GM12878 (cell line): ENCODE measurements around the gene OR2AG1. TPM values are rescaled to one million over a fixed set of nuclear protein-coding genes. Genes with fewer than 3 reads are reported as not detected.
A peak's percentile ranks its signal among the peaks of the same experiment; 100 is the strongest.

Experiments used
- ASH2L ChIP-seq: fragments of 300-600, 200-600 bp; sonication (generic); IDR thresholded peaks from 2 replicates; pipeline ENCODE4 v1.6.1; 2017; ENCODE audit warnings: low read depth, mild to moderate bottlenecking, borderline replicate concordance
- ATF7 ChIP-seq: fragments of 450-650 bp; IDR thresholded peaks from 2 replicates; pipeline ENCODE4 v1.6.1; 2016; ENCODE audit warnings: low read depth, mild to moderate bottlenecking
- CBX3 ChIP-seq: fragments of 200-600 bp; sonication (generic); IDR thresholded peaks from 2 replicates; pipeline ENCODE4 v1.6.1; 2016; ENCODE audit warnings: low read depth, borderline replicate concordance
- CEBPB ChIP-seq, 2 experiments: fragments of 150-350 bp in 1 of 2; IDR thresholded peaks; 2 replicates each; pipeline ENCODE4 v1.6.1; 2012 to 2014; ENCODE audit warnings: low read depth in 2 of 2, low read length in 2 of 2, borderline replicate concordance in 1 of 2, inconsistent platforms in 1 of 2
- CHD2 ChIP-seq: IDR thresholded peaks from 2 replicates; pipeline ENCODE4 v1.6.1; 2011; ENCODE audit warnings: low read depth, low read length, improper control_type of control experiment, borderline replicate concordance
- CREM ChIP-seq: IDR thresholded peaks from 2 replicates; pipeline ENCODE4 v1.6.1; 2014; ENCODE audit warnings: antibody characterized with exemption, low read depth
- ESRRA ChIP-seq: IDR thresholded peaks from 2 replicates; pipeline ENCODE4 v1.6.1; 2012; ENCODE audit warnings: mild to moderate bottlenecking, low read length, improper control_type of control experiment
- ETV6 ChIP-seq, 2 experiments: fragments of 450-650 bp in 1 of 2; IDR thresholded peaks in 1 of 2; conservative IDR thresholded peaks in 1 of 2; 2 replicates each; pipeline ENCODE4 v1.6.1; 2014; ENCODE audit warnings: antibody characterized with exemption in 1 of 2, borderline replicate concordance in 1 of 2, low read depth in 1 of 2, mild to moderate bottlenecking in 1 of 2, moderate library complexity in 1 of 2
- HDAC2 ChIP-seq: fragments of 200-600 bp; sonication (generic); IDR thresholded peaks from 2 replicates; pipeline ENCODE4 v1.6.1; 2017
- IKZF2 ChIP-seq, 2 experiments: fragments of 450-650 bp; IDR thresholded peaks; 2 replicates each; pipeline ENCODE4 v1.6.1; 2017; ENCODE audit warnings: mild to moderate bottlenecking in 2 of 2, moderate library complexity in 2 of 2
- JUND ChIP-seq: IDR thresholded peaks from 2 replicates; pipeline ENCODE4 v1.6.1; 2012; ENCODE audit warnings: low read depth, mild to moderate bottlenecking, low read length, improper control_type of control experiment, moderate library complexity
- MXI1 ChIP-seq: fragments of 150-350 bp; IDR thresholded peaks from 2 replicates; pipeline ENCODE4 v1.6.1; 2011; ENCODE audit warnings: low read depth, mild to moderate bottlenecking, inconsistent platforms, low read length, improper control_type of control experiment
- MYC ChIP-seq: IDR thresholded peaks from 2 replicates; pipeline ENCODE4 v1.6.1; 2011; ENCODE audit warnings: mild to moderate bottlenecking, low read length, moderate library complexity, inconsistent platforms; ENCODE audit not compliant: insufficient read depth, insufficient replicate concordance, insufficient read length, severe bottlenecking
- NR2F1 ChIP-seq: fragments of 450-650 bp; conservative IDR thresholded peaks from 2 replicates; pipeline ENCODE4 v1.6.1; 2017; ENCODE audit warnings: mild to moderate bottlenecking
- PAX8 ChIP-seq: fragments of 450-650 bp; IDR thresholded peaks from 2 replicates; pipeline ENCODE4 v1.6.1; 2017; ENCODE audit warnings: mild to moderate bottlenecking, moderate library complexity
- RAD21 ChIP-seq: IDR thresholded peaks from 2 replicates; pipeline ENCODE4 v1.6.1; 2011; ENCODE audit warnings: mild to moderate bottlenecking, low read depth, low read length, moderate library complexity; ENCODE audit not compliant: insufficient read depth
- RUNX3 ChIP-seq: IDR thresholded peaks from 2 replicates; pipeline ENCODE4 v1.6.1; 2012; ENCODE audit warnings: low read length, inconsistent platforms
- SMC3 ChIP-seq: IDR thresholded peaks from 2 replicates; pipeline ENCODE4 v1.6.1; 2011; ENCODE audit warnings: low read length, improper control_type of control experiment, borderline replicate concordance
- SUZ12 ChIP-seq: fragments of 200-600 bp; sonication (generic); IDR thresholded peaks from one replicate; pipeline ENCODE4 v1.6.1; 2018; ENCODE audit warnings: antibody characterized with exemption, mild to moderate bottlenecking; ENCODE audit not compliant: unreplicated experiment
- TBL1XR1 ChIP-seq: IDR thresholded peaks from 2 replicates; pipeline ENCODE4 v1.6.1; 2012; ENCODE audit warnings: low read depth, low read length, improper control_type of control experiment
- TCF7 ChIP-seq: IDR thresholded peaks from 2 replicates; pipeline ENCODE4 v1.6.1; 2014; ENCODE audit warnings: antibody characterized with exemption, borderline replicate concordance
- ZNF207 ChIP-seq: fragments of 450-650 bp; IDR thresholded peaks from 2 replicates; pipeline ENCODE4 v1.6.1; 2014; ENCODE audit warnings: antibody characterized with exemption, mild to moderate bottlenecking, borderline replicate concordance
- ZNF384 ChIP-seq: IDR thresholded peaks from 2 replicates; pipeline ENCODE4 v1.6.1; 2012; ENCODE audit warnings: low read depth, mild to moderate bottlenecking, low read length, improper control_type of control experiment, borderline replicate concordance
- polyA plus RNA-seq, 11 experiments: library from polyadenylated mRNA; depleted of rRNA in 4 of 11; unstranded in 6 of 11; stranded (reverse) in 5 of 11; fragments of >200 nt; fragmentation: Nextera tagmentation in 4 of 11; fragmentation: Illumina TruSeq in 1 of 11; extraction: Ambion mirVana in 4 of 11; extraction: Trizol in 1 of 11; gene quantifications; 1 replicate in 1 of 11; 2 replicates in 10 of 11; pipeline versions ENCODE4 v1.2.1 to v1.2.3, GENCODE V29; 2011 to 2016; ENCODE audit warnings: inconsistent platforms in 2 of 11, missing spikeins in 2 of 11, low read depth in 1 of 11
- total RNA-seq, 4 experiments: library from RNA; depleted of rRNA in 3 of 4; stranded (reverse); fragments of >200 nt in 3 of 4; fragmentation: Illumina TruSeq in 1 of 4; extraction: Trizol in 1 of 4; gene quantifications; 2 replicates each; pipeline versions ENCODE4 v1.2.1 to v1.2.3, GENCODE V29; 2013 to 2021
- TF ChIP-seq, protein P1 (sequence below), 3 experiments: IDR thresholded peaks in 2 of 3; conservative IDR thresholded peaks in 1 of 3; 2 replicates each; pipeline ENCODE4 v1.5.1; 2011; ENCODE audit warnings: low read depth in 3 of 3, low read length in 3 of 3, mild to moderate bottlenecking in 3 of 3, control low read depth in 2 of 3, moderate library complexity in 2 of 3, inconsistent platforms in 1 of 3, mixed read lengths in 1 of 3; ENCODE audit not compliant: control insufficient read depth in 2 of 3, insufficient read depth in 1 of 3; ENCODE audit errors: extremely low read depth in 1 of 3
- TF ChIP-seq, protein P2 (sequence below): IDR thresholded peaks from 2 replicates; pipeline ENCODE4 v1.6.1; 2012; ENCODE audit warnings: low read depth, low read length, improper control_type of control experiment
- TF ChIP-seq, protein P3 (sequence below): fragments of 150-350 bp; IDR thresholded peaks from 2 replicates; pipeline ENCODE4 v1.6.1; 2014; ENCODE audit warnings: mild to moderate bottlenecking, low read depth, low read length

OR2AG1 gene
- total and polyA plus RNA-seq, 10 of the 15 experiments (the other 5 are each of a cell fraction or from before 2014, with no cell fraction given): not detected

- TF ChIP-seq, protein P1, sequence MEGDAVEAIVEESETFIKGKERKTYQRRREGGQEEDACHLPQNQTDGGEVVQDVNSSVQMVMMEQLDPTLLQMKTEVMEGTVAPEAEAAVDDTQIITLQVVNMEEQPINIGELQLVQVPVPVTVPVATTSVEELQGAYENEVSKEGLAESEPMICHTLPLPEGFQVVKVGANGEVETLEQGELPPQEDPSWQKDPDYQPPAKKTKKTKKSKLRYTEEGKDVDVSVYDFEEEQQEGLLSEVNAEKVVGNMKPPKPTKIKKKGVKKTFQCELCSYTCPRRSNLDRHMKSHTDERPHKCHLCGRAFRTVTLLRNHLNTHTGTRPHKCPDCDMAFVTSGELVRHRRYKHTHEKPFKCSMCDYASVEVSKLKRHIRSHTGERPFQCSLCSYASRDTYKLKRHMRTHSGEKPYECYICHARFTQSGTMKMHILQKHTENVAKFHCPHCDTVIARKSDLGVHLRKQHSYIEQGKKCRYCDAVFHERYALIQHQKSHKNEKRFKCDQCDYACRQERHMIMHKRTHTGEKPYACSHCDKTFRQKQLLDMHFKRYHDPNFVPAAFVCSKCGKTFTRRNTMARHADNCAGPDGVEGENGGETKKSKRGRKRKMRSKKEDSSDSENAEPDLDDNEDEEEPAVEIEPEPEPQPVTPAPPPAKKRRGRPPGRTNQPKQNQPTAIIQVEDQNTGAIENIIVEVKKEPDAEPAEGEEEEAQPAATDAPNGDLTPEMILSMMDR (IDR thresholded peaks at IDR 0.05 in 2 of 3, conservative IDR thresholded peaks at IDR 0.05 in 1 of 3; ENCODE audit: control insufficient read depth in 2 of 3, extremely low read depth in 1 of 3, insufficient read depth in 1 of 3, low read depth in 3 of 3, low read length in 3 of 3): peak; percentile 70 to 98 (median 87)
- TF ChIP-seq PAX8 (no peak), CEBPB (IDR thresholded peaks at IDR 0.05; ENCODE audit: borderline replicate concordance in 1 of 2, low read depth in 2 of 2, low read length in 2 of 2) (no peak), RUNX3 (no peak), SMC3 (peak; percentile 53), ESRRA (no peak), TBL1XR1 (no peak), JUND (no peak), CREM (no peak), CHD2 (no peak), RAD21 (peak; percentile 76), ZNF384 (no peak), SUZ12 (no peak), ATF7 (no peak), MXI1 (no peak), MYC (no peak), HDAC2 (no peak), ZNF207 (no peak), IKZF2 (IDR thresholded peaks at IDR 0.05) (no peak), ETV6 (conservative IDR thresholded peaks at IDR 0.05 in 1 of 2, IDR thresholded peaks at IDR 0.05 in 1 of 2; ENCODE audit: borderline replicate concordance in 1 of 2, low read depth in 1 of 2) (no peak), ASH2L (no peak), CBX3 (no peak), NR2F1 (no peak), TCF7 (no peak)
- TF ChIP-seq, protein P2, sequence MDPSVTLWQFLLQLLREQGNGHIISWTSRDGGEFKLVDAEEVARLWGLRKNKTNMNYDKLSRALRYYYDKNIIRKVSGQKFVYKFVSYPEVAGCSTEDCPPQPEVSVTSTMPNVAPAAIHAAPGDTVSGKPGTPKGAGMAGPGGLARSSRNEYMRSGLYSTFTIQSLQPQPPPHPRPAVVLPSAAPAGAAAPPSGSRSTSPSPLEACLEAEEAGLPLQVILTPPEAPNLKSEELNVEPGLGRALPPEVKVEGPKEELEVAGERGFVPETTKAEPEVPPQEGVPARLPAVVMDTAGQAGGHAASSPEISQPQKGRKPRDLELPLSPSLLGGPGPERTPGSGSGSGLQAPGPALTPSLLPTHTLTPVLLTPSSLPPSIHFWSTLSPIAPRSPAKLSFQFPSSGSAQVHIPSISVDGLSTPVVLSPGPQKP: no peak
- TF ChIP-seq, protein P3, sequence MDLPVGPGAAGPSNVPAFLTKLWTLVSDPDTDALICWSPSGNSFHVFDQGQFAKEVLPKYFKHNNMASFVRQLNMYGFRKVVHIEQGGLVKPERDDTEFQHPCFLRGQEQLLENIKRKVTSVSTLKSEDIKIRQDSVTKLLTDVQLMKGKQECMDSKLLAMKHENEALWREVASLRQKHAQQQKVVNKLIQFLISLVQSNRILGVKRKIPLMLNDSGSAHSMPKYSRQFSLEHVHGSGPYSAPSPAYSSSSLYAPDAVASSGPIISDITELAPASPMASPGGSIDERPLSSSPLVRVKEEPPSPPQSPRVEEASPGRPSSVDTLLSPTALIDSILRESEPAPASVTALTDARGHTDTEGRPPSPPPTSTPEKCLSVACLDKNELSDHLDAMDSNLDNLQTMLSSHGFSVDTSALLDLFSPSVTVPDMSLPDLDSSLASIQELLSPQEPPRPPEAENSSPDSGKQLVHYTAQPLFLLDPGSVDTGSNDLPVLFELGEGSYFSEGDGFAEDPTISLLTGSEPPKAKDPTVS: no peak
Observed at GRCh38 chr11:6812390-6813005, 29.7 kb downstream of the OR2AG1 start (continued).
